SW 1271 (cell line): ENCODE data around the gene ACSL6.

ENCODE experiments used
- DNase-seq, 2 experiments: peaks; one replicate each; lab custom pipeline; 2025; lab: John Stamatoyannopoulos, UW

ACSL6 gene

DNA sequence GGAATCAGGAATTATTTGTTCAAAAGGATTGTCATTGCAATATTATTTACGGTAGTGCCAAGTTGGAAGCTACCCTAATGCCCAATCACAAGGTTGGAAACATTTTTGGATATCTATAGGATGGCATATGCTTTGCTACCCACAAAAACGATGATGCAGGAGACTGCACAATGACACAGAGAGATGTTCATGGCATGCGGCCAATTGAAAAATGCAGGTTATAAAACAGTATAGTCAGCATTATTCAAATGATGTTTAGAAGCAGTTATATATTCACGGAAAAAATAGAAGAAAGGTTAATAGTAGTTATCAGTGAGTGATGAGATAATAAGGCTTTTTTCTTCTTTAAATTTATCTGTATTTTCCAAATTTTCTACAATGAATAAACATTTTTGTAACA, 5.9 kb upstream of the ACSL6 start:
- no peak for DNase-seq

DNA sequence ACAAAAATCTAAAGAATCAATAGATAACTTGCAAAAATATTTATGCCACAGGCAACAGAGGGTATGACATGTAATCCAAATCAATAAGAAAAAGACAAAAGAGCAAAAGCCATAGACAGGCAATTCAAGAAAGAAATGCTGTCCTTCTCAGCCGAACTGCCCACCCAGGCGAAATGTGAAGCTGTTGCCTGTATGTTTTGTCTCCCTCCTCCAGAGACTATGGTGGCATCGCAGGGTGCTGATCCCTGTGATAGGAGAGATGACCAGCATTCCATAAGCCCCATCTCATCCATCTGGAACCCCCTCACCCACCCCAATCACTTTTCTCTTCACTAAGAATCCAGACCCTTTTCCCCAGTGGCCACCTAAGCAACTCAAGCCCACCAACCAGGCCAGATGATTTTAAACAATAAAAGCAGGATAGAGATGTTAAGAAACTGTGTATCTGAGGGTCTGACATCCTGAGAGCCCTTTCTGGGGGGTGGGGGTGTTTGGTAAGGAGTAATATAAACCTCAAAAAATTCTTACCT, 5.3 kb upstream of the ACSL6 start:
- no peak for DNase-seq

DNA sequence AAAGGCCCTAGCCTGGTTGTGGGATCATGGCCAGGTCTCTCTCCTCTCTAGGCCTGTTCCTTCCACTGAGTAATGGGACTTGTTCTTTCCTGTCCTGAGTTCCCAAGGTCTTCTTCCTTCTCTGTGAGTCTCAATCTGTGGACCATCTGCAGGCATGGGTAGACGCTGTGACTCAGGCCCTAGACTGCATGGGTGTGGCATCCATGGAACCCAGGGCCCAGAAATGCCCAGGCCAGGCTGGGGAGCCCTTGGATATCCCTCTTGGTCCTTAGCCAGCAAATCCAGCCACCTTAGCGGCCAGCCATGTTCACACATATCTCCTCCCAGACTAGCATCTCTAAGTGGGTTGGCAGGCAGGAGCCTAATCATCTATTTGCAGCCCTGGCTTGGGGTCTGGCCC, 2.3 kb upstream of the ACSL6 start:
- no peak for DNase-seq

DNA sequence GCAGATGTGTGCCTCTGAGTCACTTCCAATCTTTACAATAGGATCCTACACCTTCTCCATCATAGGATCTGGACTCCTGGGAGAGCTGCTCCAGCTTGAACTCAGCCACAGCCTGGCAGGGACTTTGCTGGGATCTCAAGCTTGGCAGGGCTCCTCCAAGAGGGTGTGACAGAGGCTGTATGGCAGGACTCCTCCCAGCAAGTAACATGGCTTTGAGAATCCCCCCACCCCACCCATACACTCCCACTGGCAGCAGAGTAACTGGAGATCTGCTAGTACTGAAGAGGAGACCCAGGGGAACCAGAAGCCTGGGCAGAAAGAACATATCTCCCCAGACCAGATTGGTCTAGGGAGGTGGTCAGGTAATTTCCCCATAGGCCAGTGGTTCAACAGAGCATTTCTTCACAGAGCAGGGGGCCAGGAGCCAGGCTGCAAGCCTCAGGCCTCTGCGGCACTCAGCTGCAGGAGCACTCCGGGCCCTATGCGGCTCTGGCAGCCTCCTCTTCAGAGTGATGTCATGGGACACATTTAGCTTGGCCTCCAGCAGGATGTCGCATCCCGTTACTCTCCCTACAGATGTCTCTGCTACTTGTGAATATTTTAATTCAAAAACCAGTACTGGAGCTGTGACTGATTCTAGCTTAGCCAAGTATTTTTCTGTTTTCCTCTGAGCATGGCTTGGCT, 1.7 kb upstream of the ACSL6 start:
- no peak for DNase-seq

DNA sequence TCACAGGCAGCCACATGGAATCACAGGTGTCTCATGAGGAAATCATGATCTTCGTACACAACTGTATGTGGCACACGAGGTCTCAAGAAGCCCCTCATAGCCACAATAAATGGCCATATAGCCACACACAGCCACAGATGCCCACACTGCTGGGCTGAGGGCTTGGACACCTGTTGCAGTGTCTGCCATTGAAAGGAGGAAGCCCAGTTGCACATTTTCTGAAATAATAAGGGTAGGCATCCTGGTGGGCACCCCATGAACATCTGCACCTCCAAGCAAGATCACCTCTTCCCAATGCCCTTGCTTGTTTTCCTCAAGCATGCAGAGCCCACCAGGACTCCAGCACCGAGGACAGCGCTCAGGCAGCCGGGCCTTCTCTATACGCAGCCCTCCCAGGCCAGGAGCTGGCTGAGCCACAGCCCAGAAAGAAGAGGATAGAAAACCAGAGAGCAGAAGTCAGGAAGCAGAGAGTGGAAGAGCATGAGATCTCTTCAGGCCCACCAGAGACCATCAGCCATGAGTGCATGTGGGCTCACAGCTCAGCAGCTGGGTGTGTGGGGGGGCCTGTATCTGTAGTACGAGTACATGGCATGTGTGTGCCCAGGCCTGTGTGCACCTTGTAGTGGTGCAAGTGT, 1.0 kb upstream of the ACSL6 start:
- no peak for DNase-seq

DNA sequence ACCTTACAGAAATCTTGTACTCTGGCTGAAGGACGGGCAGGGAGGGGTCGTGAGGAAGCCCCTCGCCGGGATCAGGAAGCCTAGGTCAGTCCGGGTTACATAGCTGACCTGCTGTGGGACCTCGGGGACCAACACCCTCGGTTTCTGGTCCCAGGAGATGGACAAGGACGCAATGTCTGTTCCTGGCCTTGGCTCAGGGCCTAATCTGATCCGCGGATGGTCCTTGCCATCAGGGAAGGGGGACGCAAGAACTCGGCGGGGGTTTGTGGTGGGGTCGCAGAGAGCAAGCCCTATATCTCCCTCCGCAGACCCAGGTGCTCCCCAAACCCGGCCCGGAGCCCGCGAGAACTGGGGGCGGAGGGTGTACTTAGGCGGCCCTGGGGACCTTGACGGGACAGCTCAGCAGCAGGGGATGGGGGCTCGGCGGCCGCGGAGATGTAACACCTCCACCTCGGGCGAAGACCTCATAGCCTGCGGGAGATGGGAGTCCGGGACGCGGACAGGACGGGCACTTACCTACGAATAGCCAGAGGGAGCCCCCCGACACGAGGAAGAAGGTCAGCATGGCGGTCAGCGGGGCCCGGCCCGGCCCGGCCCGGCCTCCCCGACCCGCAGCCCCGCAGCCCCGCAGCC, 353 bp downstream of the ACSL6 start:
- no peak for DNase-seq

DNA sequence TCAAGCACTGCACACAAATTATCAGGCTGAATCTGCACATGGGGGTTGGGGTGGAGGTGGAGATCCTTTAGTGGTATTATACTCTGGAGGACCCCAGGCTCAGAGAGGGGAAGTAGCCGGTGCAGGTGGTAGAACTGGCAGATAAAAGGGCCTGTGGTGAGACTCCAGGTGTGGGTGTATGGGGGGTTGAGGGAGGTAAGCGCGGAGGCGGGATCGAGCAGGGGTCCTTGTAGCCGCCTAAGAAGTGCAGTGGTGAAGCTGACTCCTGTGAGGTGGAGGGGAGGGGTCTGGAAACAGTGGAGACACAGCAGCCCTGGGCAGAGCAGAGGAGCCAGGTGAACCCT, 841 bp downstream of the ACSL6 start:
- DNase-seq, result no peak

DNA sequence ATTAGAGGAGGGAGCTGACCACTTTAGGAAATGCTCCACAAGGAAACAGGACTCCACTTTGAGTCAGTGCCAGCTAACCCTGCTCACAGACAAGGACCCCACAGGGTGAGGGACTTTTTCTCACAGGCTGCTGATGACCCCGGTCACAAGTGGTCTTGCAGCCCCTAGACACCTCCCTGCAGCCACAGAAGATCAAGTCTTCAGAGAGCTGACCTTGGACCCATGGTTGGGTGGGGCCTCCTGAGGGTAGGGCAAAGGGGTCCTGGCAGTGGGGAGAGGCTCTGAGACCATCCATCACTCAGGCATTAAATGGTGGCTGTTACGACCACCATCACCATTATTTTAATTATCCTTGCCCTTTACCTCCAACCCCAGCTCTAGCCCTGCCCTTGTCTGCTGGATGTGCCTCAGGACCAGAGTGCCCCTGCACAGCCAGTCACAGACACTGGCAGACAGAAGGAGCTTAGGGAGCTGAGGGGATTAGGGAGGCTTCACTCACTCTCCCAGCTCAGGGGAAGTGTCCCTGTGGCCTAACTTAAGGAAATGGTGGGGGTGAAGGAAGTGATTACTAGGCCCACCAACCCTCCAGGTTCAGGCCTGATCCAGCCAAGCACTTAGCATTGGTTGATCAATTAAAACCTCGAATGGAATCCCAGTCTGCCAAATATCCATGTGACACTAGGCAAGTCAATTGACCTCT, 1.6 kb downstream of the ACSL6 start:
- no peak for DNase-seq

DNA sequence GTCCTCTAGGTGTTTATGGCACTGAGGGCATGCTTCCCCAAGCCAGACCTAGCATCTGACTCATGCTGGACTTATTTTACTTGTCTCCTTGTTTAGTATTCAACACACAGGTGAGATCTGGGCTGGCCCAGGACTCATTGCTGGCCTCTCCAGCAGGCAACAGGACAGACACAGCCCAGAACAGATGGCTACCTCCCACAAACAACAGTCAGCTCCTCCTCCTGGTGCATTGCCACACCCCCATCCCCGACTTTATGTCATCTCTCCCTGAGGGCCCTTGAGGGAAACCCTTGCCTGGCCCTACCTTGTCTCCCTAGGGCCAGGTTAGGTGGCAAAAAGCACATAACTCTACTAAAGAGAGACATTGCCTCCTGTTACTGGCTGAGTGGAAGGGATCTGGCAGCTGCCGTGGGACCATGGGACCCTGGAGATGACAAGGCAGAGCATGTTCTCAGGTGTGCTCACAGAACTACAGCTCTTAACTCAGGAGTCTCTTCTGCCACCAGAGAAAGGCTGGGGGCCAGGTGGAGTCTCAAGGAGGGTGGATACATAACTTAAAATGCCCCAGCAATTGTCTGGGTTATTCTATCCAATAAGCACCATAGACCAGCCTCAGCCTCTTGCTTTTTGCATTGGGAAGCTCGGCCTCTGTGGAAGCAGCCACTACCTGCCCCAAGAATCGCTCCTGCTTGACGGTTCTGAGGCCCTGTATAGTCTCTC, 2.3 kb downstream of the ACSL6 start:
- no peak for DNase-seq

DNA sequence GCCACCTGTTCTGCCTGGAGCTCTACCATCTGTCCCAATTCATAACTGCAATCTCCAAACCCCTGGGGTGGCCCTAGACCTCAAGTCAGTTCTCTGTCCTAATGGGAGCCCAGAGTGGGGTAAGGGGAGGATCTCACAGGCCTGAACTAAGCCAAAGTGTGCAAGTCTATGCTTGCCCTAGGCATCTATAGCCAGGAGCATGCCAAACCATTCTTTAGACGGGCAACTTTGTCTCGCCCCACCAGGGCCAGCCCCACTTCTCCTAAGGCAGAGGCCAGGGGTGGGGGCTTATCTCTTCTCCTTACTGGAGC, 3.3 kb downstream of the ACSL6 start:
- DNase-seq, result no peak

DNA sequence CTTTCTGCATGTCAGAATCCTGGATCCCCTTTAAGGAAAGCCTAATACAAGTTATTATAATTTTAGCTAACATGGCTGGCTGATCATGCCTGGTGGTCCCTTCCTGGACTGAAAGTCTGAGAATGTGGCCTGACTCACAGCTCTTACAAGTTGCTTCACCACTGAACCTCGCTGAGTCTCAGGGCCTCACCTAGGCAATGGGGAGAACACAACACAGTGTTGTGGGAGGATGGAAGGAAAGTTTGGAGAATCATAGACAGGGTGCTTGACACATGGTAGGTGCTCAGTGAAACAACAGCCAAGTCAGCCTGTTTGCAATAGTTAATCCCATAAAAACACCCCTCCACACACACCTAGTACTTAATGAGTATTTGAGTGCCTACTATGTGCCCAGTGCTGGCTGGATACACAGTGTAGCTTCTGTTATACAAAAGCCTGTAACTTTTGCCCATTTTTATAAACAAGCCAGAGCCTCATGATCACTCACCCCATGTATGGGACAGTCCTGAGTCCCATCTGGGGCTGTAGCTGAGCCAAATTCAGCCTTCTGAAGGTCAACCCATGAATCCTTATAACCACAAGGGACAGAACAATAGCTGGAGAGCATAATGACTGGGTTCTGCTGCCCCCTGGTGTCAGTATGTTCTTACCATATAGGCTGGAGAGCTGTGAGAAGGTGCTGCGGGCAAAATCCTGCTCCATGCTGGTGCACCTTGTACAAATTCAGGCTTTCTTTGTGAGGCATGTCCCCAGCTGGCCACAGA, 3.9 kb downstream of the ACSL6 start:
- peak; percentile 58 to 76 for DNase-seq

DNA sequence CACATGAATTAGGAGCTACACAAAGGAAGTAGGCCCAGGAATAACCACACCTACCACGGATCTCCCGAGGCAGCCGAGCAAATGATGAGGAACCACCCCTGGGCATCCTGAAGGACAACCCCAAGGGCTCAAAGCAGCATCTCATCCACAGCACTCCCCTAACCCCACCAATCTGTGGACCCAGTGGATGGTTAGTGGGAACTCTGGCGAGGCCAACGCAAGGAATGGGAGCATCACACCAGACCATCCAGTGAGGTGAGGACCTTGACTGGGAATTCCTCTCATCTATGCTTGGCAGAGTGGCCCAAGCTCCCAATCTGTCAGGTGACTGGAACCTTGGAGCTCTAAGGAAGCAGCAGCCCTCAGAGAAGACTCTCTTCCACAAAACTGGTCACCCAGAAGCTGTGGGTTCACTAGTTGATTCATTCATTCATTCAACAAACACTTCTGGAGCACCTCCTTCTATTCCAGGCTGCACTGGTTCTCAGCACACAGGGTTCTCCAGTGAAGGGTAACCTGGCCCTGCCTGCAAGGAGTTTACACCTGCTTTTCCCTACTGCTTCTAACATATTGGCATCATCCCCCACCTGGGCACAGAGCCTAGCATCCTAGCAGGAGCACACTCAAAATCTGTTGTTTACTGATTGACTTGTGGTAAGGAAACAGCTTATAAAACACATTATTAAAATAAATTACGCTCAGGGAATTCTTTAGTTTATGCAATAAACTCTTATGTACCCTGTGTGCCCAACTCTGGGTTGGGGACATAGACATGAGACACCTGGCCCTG, 4.9 kb downstream of the ACSL6 start:
- no peak for DNase-seq

DNA sequence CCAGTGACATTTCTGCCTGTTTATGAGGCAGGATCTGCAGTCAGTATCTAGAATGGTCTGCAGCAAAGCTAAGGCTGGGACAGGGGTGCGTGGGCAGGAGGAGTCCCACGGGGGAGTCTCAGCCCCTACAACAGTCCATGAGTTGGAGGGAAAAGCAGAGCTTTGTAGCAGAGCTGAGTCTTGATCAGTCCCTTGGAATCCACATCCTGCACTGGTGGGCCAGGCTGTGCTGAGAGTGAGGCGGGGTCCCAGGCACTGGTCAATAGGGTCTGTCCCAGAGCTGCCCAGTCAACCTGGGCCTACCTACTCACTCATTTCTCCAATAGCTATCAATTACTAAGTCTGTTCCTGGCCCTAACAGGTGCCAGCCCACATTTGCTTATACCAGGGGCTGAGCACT, 5.9 kb downstream of the ACSL6 start:
- no peak for DNase-seq

DNA sequence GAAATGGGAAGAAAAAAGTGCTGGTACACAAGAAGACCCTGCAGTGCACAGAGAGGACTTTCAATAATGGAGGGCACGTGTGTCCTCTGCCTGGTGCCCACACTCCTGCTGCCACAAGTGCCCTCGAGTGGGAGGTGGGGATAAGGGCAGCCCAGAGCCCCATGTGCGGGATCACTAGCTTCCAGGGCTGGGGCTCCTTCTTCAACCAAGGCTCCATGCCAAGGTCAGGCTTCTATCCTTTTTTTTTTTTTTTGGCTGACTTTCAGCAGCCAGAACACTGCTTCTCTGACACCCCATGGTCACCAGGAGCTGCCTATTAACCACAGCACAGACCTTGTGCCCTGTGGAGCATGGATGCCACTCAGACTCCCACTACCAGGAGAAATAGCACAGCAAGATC, 7.5 kb downstream of the ACSL6 start:
- DNase-seq, result no peak

DNA sequence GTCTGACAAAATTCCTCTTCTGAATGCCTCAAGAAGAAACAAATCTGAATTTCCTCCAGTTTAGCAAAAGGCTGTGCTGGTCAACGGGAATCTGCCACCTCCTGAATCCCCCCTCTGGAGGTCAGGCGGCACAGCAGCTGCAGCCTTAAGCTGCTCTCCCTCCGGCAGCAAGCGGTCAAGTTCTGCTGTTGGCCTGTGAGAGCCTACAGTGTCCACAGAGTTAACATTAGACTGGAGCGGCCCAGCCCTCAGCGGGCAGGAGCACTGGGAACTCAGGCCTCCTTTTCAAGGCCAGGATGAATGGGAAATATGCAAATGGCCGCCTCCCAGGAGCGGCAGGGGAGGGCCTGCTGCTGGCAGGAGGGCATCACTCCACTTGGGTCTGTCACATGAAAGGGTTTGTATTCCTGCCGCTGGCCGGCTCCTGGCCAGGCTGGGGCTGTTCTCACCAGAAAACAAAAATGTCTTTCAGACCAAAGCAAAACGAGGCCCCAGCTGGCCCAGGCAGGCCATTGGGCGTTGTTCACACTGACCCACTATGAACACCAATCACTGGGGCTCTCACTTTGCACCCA, 8.2 kb downstream of the ACSL6 start:
- no peak for DNase-seq

DNA sequence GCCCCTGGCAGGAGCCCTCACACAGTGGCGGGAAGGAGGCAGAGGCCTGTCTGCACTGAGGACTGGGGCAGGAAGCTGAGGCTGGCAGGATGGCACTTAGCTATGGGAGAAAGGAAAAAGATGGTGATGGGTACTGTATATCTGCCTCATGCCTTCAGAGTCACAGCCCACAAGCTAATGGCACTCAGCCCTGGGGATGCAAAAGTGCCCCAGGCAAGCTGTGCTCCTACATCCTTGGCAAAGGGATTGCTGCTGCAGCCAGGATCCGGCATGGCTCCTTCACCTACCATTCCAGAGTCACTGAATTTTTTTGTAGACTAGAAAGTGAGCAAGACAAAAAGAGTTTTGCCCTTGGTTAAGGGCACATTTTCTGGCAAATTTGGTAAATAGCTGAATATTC, 8.7 kb downstream of the ACSL6 start:
- no peak for DNase-seq

DNA sequence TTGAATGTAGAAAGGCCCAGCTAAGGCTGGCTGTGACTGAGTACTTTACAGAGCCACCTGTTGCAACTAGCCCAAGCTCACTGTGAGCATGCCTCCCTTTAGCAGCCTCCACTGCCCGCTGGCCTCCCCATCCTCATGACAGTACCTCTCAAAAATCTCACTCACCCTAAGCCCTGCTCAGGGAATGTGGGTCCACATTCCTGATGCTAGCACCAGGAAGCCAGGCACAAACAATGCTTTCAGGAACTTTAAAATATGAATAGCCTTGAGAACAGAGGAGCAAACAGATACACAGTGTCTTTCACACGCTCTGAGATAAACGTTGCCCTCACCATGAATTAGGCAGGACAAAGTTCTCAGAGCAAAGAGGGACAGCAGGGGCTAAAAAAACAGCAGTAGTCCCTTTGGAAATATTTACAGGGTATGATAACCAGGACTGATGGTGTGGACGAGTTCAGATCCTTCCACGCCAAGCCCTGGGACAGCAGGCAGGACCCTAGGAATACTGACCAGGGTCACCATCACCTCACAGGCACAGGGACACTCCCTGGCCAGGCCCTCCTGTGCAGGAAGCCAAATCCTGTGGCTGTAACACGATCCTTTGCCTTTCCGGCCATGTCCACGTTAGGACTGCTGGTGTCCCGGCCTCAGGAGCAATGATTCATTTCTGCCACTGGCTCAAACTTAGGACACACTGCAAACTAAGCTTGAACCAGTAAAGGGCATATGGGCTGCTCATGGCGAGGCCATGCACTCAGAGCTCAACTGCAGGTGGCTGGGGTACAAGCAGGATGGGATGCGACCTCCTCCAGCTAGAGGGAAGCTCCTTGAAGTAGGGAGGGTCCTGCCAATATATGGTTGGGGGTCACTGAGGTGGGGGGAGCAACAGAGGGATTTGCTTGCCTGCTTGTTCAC, 9.6 kb downstream of the ACSL6 start:
- peak in 1 of 2 experiments; percentile 17 for DNase-seq

DNA sequence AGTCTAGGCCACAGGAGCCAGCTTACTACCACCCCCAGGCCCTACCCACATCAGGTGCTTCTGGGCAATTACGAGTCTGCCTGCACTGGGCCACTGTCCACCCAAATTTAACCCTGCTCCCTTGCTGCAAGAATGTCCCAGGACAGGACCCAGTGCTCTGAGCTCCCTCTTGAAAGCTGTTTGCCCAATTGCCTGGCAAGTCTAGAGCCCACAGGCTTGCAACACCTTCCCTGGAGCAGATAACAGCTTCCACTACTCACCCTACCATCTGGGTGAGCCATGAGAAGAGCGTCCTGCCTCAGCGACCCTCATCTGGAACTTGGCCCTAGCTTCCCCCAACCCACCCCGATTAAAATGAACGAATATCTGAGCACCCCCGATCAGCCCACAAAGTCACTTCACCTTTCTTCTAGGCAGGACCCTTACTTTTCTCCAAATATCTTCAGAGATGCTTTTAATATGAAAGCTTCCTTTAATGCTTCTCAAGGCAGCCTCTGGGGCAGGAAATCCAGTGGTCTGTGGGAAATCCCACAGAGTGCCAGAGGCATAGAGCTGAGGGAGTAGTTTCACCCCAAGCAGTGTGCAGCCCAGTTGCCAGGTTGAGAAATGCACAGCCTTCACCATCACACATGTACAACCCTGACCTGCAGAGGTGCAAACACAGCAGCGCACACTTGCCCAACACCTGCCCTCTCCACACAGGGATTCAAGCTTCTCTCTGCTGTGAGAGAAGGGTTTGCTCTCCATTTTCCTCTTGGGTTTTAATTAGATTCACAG, 10.6 kb downstream of the ACSL6 start:
- no peak for DNase-seq

DNA sequence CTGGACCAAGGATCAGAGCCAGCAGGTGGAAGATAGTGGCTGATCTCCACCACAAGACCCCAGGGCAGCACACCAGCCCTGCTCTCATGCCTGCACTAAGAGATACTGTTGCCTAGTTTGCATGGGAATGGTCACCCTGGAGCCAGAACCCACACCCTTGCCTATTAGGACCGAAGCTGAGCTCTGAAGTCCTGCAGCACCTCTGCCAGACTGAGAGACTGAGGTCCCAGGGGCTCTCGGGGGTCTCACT, 11.3 kb downstream of the ACSL6 start:
- no peak for DNase-seq
